ENCODE results near the gene NPFFR1.

DNA sequence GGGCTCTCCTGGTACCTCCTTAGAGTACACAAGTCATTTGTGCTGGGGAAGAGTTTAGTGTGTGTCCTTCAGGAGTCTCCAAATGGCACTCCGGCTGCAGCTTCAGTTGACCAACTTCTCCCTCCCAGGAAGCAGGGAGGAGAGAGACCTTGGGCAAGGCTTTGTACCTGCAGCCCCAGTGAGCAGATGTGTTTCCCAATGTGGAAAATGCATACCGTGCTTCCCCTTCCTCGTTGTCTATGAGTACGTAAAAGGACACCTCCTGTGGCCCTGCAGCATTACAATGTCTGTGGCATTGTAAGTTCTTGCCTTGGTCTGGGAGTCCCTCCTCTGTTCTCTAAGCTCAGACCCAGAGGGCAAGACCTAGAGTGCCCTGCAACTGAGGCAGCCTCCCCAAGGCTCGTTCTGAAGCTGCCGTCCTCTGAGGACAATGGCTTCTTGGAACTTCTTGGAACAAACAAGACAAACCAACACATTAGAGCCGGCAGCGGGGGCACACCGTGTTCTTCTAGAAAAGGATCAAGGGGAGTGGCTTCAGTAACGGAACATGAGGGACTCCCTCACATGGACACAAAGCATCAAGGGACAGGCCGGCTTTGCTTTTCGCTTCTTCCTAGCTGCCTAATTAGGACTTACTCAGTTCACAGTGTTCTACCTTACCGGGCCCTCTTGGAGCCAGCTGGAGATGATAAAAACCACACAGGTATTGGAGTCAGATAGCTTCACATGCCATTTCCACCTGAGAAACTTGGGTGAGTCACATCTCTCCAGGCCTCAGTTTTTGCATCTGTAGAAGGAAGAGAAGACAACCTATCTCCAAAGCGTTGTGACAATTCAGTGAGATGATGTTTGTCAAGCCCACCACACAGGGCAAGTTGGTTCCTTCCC lies 29.7 kb downstream of the NPFFR1 start:
- TF ChIP-seq, protein P1, sequence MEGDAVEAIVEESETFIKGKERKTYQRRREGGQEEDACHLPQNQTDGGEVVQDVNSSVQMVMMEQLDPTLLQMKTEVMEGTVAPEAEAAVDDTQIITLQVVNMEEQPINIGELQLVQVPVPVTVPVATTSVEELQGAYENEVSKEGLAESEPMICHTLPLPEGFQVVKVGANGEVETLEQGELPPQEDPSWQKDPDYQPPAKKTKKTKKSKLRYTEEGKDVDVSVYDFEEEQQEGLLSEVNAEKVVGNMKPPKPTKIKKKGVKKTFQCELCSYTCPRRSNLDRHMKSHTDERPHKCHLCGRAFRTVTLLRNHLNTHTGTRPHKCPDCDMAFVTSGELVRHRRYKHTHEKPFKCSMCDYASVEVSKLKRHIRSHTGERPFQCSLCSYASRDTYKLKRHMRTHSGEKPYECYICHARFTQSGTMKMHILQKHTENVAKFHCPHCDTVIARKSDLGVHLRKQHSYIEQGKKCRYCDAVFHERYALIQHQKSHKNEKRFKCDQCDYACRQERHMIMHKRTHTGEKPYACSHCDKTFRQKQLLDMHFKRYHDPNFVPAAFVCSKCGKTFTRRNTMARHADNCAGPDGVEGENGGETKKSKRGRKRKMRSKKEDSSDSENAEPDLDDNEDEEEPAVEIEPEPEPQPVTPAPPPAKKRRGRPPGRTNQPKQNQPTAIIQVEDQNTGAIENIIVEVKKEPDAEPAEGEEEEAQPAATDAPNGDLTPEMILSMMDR (IDR thresholded peaks at IDR 0.05): no peak
- no peak for TF ChIP-seq POLR2A (IDR thresholded peaks at IDR 0.05)
